ENCODE data around the gene MYO10.

GRCh38 chr5:16891033-16891432 is 45.1 kb downstream of the MYO10 start:
- TF ChIP-seq CTCF (conservative IDR thresholded peaks at IDR 0.05) = no peak
- no peak for TF ChIP-seq ZFX (IDR thresholded peaks at IDR 0.05)

Data from C4-2B (cell line).